GM12892 (cell line): ENCODE data around the gene SENP6.
"Not testable (repeated sequence)": the region's sequence is repeated elsewhere in the genome, so short reads cannot be mapped to it uniquely, and the experiment has no call there.

Experiments
- DNase-seq: peaks from one replicate; pipeline ENCODE4 v3.0.0; 2011; ENCODE audit not compliant: insufficient read length
- FAIRE-seq: peaks from 2 replicates; lab custom pipeline; 2011; peaks lifted over from hg19 to GRCh38; lab: Jason Lieb, UNC
- POLR2A ChIP-seq: IDR thresholded peaks from 2 replicates; pipeline ENCODE4 v1.6.1; 2011; ENCODE audit warnings: low read depth, low read length, control low read depth
- POLR2AphosphoS5 ChIP-seq: IDR thresholded peaks from 2 replicates; pipeline ENCODE4 v1.6.1; 2011; ENCODE audit warnings: low read depth, low read length, control low read depth
- TAF1 ChIP-seq: IDR thresholded peaks from 2 replicates; pipeline ENCODE4 v1.6.1; 2011; ENCODE audit warnings: low read depth, mild to moderate bottlenecking, control low read depth, low read length, borderline replicate concordance

SENP6 gene

DNA sequence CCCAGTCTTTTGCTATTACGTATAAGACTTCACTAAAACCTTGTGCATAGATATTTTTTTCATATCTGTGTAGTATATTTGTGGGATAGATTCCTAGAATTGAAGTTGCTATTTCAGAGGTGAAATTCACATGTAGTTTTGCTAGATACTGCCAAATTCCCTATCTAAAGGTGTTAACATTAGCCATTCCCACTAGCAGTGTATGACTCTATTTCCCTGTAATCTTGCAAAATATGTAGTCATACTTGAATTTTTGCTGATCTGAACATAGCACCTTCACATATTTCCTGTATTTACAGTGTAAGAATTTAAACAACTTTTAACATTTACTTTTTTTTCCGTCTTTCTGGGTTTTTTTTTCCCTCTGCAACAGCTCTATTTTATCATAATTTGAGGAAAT lies 24.9 kb downstream of the SENP6 start:
- no peak for TF ChIP-seq POLR2A
- TF ChIP-seq TAF1 = no peak
- no peak for TF ChIP-seq POLR2AphosphoS5
- FAIRE-seq (no peak), DNase-seq (no peak)

DNA sequence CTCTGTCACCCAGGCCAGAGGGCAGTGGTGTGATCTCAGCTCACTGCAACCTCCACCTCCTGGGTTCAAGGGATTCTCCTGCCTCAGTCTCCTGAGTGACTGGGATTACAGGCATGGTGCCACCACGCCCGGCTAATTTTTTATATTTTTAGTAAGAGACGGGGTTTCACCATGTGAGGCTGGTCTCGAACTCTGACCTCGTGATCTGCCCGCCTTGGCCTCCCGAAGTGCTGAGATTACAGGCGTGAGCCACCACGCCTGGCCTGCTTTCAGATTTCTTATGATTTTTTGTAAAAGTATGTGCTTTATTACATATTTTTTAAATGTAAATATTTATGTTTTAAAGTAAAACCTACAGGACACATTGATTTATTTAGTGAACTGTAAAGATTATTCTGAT lies 26.0 kb downstream of the SENP6 start:
- DNase-seq, FAIRE-seq: not testable (repeated sequence)

DNA sequence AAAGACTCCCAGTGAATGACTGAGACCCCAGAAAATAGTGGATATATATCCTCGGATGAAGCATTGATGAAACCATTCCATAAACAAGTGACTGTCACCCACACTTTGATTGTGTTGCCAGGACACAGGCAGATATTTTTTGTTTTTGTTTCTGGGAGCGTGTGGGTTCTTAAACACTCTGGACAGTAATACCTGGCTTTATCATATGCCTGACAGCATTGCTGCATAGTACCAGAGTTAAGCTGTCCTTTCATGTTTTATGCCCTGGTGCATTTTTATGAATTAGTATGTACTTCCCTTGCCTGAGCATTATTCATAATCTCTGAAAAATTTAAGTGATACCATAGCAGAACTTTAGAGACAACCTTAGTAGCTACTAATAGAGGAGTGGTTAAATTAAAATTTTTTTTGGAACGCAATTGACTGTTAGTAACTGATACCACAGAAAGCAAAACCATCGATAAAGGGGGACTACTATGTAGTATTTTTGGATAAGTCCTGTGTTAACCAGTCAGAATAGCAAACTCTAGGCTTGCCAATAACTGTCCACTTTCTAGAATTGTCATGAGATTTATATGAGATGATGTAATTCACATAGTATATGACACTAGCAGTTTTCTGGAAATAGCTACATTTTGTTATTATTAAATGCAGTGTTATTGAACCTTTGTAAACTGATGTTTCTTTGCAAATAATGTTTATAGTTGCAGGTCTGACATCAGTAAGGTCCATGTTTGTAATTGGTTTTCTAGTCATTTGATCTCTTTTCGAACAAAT lies 30.4 kb downstream of the SENP6 start:
- FAIRE-seq = peak; percentile 21
- TF ChIP-seq TAF1 = no peak
- no peak for TF ChIP-seq POLR2AphosphoS5
- TF ChIP-seq POLR2A = no peak

DNA sequence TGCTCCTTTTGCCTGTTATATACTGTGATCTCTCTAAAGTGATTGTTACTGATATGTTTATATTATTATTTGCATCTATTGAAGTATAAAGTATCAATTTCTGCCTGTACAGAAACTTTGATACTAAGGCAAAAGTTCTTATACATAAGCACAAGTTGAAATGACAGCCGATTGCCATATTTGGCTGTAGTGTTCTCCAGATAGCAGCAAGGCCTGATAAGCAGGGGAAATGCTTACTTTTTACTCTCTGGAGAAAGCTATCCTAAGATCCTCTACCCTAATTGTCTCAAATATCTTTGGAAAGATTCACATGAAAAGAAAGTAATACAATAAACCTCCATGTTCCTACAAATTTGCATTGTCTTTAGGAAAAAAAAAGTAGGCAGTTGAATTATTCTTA lies 31.4 kb downstream of the SENP6 start:
- FAIRE-seq (no peak), DNase-seq (no peak)
- no peak for TF ChIP-seq TAF1
- TF ChIP-seq POLR2AphosphoS5 = no peak
- TF ChIP-seq POLR2A = no peak

More for the DNA sequence above, 30.4 kb downstream of the SENP6 start:
- DNase-seq = no peak

DNA sequence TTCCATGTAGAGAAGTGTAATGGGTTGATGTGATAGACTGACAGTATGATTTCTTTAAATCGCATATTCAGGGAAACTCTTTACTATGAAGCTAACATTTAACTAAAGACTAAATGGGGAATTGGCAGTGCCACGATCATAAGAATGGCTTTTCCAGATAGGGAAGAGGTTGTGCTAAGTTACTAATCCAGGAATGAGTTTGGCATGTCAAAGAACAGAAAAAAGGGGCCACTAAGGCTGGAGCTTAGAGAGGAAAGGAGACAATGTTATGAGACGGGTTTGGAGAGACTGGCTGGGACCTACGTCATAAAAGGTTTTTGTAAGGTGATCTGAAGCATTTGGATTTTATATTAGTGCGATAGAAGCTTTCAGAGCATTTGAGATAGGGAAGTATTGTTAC lies 40.6 kb downstream of the SENP6 start:
- DNase-seq = no peak
- no peak for FAIRE-seq

DNA sequence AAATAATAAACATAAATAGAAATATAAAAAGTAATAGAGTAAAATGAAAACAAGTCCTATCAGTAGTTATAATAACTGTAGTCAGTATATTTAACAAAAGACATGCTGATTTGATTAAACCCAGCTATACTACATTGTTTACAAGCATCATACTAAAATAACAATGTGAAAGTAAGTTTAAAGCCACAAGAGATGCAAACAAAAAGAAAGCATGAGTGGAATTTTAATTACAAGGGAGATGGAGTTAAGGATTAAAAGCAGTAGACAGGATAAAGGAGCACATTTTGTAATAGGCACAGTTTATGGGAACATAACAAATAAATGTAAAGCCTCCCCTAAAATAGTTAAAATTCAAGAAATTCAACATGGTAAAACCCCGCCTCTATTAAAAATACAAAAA lies 41.5 kb downstream of the SENP6 start:
- FAIRE-seq (peak; percentile 46), DNase-seq (no peak)
- no peak for TF ChIP-seq TAF1
- no peak for TF ChIP-seq POLR2AphosphoS5
- no peak for TF ChIP-seq POLR2A

More for the DNA sequence above, 40.6 kb downstream of the SENP6 start:
- TF ChIP-seq POLR2A (no peak), POLR2AphosphoS5 (no peak), TAF1 (no peak)

DNA sequence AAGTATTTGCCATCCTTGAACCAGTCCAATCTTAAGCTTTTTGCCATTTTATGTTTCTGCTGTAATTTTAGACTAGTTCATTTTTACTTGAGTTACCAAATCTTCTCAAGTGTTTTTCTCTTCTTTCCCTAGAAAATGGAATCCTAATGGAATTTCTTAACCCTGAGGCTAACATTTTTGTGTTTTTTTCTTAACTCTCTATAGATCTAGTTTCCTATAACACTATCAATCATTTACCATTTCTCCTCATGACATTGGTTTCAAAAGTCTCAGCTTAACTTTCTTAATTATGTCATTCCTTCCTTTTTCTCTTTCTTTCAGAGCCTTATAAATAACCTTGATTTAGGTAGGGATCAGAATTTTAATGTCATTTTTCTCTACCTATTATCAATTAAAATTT lies 54.8 kb downstream of the SENP6 start:
- TF ChIP-seq TAF1 = no peak
- FAIRE-seq (no peak), DNase-seq (no peak)

DNA sequence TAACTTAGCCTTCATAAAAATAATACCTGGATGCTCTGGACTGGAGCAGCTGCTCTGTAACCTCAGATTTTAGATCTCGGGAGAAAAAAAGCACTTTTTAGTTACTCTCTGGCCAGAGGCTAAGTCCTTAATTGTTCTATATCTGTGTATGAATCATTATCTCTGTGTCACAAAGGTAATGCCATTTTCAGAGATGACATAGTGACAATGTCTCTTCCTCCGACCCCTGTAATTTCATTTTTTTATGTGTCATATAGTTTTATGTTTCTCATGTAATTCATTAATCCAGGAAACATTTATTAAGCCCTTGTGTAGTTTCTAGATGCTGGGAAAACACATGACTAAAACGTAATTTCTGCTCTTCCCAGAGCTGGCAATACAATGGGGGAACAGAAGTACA lies 55.6 kb downstream of the SENP6 start:
- no peak for TF ChIP-seq POLR2AphosphoS5
- TF ChIP-seq TAF1 = no peak
- no peak for TF ChIP-seq POLR2A
- DNase-seq (no peak), FAIRE-seq (no peak)

DNA sequence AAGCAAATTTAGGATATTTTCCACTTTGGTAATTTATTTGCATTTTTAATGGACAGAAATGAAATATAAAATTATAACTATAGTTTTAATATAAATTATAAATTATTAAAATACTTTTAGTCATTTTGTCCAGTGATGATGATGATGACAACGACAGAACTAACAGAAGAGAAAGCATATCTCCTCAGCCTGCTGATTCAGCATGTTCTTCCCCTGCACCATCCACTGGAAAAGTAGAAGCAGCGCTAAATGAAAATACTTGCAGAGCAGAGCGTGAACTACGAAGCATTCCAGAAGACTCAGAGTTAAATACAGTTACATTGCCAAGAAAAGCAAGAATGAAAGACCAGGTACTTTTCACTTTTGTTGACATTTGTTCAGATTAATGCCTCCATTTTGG lies 64.9 kb downstream of the SENP6 start:
- DNase-seq = no peak
- no peak for TF ChIP-seq POLR2AphosphoS5
- no peak for TF ChIP-seq TAF1
- TF ChIP-seq POLR2A = no peak
- FAIRE-seq = no peak

DNA sequence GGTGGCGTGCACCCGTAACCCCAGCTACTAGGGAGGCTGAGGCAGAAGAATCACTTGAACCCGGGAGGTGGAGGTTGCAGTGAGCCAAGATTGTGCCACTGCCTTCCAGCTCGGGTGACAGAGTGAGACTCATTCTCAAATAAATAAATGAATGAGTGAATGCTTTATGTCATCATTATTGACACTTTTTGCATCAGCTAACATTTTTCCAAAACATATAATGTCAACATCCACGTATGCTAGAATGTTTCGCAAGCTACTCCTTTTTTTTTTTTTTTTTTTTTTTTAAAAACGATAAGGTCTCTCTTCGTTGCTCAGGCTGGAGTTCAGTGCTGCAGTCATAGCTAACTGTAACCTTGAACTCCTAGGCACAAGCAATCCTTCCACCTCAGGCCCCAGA lies 72.2 kb downstream of the SENP6 start:
- FAIRE-seq = no peak

DNA sequence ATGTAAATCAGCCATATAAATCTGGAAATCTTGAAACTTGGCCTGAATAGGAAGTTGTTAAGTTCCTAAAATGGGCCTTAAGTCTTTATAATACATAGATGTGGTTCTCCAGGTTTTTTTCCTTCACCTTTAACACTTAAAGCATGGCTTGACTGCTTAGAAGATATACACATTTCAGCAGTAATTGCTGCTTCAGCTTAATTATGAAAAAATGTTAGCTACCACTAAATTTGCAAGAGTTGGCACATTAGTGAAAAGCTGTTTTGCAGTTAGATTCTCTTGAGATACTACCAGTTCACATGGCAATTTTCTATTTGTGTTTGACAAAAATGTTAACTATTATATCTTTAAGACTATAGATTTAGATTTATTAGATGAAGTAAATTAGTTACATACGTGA lies 74.7 kb downstream of the SENP6 start:
- FAIRE-seq (no peak), DNase-seq (no peak)
- TF ChIP-seq POLR2A (no peak), TAF1 (no peak), POLR2AphosphoS5 (no peak)

More for the DNA sequence above, 72.2 kb downstream of the SENP6 start:
- DNase-seq = no peak
- TF ChIP-seq TAF1 = no peak
- no peak for TF ChIP-seq POLR2A
- TF ChIP-seq POLR2AphosphoS5 = no peak

DNA sequence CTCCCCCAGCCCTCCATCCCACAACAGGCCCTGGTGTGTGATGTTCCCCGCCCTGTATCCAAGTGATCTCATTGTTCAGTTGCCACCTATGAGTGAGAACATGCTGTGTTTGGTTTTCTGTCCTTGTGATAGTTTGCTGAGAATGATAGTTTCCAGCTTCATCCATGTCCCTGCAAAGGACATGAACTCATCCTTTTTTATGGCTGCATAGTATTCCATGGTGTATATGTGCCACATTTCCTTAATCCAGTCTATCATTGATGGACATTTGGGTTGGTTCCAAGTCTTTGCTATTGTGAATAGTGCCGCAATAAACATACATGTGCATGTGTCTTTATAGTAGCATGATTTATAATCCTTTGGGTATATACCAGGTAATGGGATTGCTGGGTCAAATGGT lies 80.9 kb downstream of the SENP6 start:
- FAIRE-seq, DNase-seq: not testable (repeated sequence)

DNA sequence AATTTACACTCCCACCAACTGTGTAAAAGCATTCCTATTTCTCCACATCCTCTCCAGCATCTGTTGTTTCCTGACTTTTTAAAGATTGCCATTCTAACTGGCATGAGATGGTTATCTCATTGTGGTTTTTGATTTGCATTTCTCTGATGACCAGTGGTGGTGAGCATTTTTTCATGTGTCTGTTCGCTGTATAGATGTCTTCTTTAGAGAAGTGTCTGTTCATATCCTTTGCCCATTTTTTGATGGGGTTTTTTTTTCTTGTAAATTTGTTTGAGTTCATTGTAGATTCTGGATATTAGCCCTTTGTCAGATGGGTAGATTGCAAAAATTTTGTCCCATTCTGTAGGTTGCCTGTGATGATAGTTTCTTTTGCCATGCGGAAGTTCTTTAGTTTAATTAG lies 81.3 kb downstream of the SENP6 start:
- FAIRE-seq, DNase-seq: not testable (repeated sequence)

DNA sequence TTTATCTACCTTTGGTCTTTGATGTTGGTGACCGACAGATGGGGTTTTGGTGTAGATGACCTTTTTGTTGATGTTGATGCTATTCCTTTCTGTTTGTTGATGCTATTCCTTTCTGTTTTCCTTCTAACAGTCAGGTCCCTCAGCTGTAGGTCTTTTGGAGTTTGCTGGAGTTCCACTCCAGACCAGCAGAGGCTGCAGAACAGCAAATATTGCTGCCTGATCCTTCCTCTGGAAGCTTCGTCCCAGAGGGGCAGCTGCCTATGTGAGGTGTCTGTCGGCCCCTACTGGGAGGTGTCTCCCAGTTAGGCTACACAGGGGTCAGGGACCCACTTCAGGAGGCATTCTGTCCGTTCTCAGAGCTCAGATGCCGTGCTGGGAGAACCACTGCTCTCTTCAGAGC lies 85.9 kb downstream of the SENP6 start:
- FAIRE-seq, DNase-seq: not testable (repeated sequence)

DNA sequence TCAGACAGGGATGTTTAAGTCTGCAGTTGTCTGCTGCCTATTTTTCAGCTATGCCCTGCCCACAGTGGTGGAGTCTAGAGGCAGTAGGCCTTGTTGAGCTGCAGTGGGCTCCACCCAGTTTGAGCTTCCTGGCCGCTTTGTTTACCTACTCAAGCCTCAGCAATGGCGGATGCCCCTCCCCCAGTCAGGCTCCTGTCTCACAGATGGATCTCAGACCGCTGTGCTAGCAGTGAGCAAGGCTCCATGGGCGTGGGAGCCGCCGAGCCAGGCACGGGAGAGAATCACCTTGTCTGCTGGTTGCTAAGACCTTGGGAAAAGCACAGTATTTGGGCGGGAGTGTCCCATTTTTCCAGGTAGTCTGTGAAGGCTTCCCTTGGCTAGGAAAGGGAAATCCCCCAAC lies 86.3 kb downstream of the SENP6 start:
- DNase-seq = not testable (repeated sequence)

More for the DNA sequence above, 86.3 kb downstream of the SENP6 start:
- FAIRE-seq = not testable (repeated sequence)
